Loucy (cell line): ENCODE measurements around the gene SPOCK3.

Source experiments
- EZH2phosphoT487 ChIP-seq: fragments of 200-600 bp; IDR thresholded peaks from 2 replicates; pipeline ENCODE4 v1.6.1; 2018; ENCODE audit warnings: antibody characterized with exemption, mild to moderate bottlenecking, moderate library complexity, borderline replicate concordance
- TF ChIP-seq, protein P1 (sequence below): fragments of 200-600 bp; sonication (generic); conservative IDR thresholded peaks from 2 replicates; pipeline ENCODE4 v1.5.1; 2014; ENCODE audit warnings: mild to moderate bottlenecking, antibody characterized with exemption, low read length

DNA sequence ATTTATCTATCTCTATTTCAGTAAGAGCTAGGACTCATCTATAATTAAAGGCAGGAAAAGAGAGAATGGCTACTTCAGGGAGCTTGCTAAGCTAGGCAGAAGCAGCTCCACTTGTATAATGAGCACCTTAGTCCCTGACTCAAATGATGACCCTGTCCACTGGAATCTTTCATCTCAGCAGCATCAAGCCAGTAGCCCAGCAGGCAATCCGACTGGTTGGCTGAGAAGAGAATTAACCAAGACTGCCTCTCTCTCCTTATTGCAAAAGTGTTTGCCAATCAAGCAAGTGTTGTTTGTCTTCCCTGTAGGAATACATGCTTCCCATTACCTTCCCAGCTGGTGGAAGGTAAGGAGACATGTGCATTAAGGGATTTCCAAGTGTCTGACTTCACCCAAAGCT lies 3.9 kb upstream of the SPOCK3 start:
- TF ChIP-seq, protein P1, sequence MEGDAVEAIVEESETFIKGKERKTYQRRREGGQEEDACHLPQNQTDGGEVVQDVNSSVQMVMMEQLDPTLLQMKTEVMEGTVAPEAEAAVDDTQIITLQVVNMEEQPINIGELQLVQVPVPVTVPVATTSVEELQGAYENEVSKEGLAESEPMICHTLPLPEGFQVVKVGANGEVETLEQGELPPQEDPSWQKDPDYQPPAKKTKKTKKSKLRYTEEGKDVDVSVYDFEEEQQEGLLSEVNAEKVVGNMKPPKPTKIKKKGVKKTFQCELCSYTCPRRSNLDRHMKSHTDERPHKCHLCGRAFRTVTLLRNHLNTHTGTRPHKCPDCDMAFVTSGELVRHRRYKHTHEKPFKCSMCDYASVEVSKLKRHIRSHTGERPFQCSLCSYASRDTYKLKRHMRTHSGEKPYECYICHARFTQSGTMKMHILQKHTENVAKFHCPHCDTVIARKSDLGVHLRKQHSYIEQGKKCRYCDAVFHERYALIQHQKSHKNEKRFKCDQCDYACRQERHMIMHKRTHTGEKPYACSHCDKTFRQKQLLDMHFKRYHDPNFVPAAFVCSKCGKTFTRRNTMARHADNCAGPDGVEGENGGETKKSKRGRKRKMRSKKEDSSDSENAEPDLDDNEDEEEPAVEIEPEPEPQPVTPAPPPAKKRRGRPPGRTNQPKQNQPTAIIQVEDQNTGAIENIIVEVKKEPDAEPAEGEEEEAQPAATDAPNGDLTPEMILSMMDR, result no peak
- no peak for TF ChIP-seq EZH2phosphoT487
